CD4-positive, alpha-beta T cell treated with Interleukin-15 for 4 hours (primary cell): ENCODE results near the gene AZU1.
"Not testable (repeated sequence)": the region's sequence is repeated elsewhere in the genome, so short reads cannot be mapped to it uniquely, and the experiment has no call there.

Source experiments
- DNase-seq: peaks from one replicate; pipeline ENCODE4 v3.0.0-alpha.2; 2020; ENCODE audit warnings: low spot score

The AZU1 gene

GRCh38 chr19:873561-874041, 46.0 kb downstream of the AZU1 start:
- no peak for DNase-seq

- DNase-seq, result no peak
These were observed 47.7 kb downstream of the AZU1 start for GRCh38 chr19:875265-875879.

- no peak for DNase-seq
These were observed 48.5 kb downstream of the AZU1 start for GRCh38 chr19:876089-876488.

GRCh38 chr19:876780-877314, 49.2 kb downstream of the AZU1 start:
- no peak for DNase-seq

GRCh38 chr19:877992-878660, 50.5 kb downstream of the AZU1 start:
- not testable (repeated sequence) for DNase-seq

- not testable (repeated sequence) for DNase-seq
These were observed 51.3 kb downstream of the AZU1 start for GRCh38 chr19:878751-879561.

DNA sequence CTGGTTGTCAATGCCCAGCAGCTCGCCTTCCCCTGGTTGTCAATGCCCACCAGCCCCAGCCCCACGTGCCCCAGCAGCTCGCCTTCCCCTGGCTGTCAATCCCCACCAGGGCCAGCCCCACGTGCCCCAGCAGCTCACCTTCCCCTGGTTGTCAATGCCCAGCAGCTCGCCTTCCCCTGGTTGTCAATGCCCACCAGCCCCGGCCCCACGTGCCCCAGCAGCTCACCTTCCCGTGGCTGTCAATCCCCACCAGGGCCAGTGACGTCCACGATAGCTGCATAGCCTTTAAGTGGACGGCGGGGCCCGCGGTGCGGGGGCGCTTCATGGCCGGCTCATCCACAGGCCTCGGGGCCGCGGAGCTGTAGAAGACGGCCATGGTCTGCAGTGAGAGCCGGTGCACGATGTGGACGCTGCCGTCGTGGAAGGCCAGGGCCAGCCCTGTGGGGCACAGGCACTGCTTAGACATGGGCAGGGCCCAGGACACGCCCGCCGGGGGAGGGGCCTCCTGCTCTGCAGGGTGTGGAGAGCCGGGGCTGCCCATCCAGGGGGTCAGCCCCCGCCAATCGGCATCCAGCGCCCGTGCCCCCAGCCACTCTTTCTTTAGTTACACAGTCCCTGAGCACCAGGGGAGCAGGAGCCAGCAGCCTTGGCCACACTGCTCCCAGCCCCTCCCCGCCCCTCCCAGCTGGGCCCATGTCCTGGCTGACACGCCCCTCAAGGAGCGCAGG, 52.2 kb downstream of the AZU1 start:
- DNase-seq, result no peak
